ENCODE results near the gene NTF3. TPM values are rescaled to one million over a fixed set of nuclear protein-coding genes. Genes with fewer than 3 reads are reported as not detected.

The NTF3 gene
- total and polyA plus RNA-seq, 9 of the 15 experiments (the other 6 are each of a cell fraction or from before 2014, with no cell fraction given): not detected

DNA sequence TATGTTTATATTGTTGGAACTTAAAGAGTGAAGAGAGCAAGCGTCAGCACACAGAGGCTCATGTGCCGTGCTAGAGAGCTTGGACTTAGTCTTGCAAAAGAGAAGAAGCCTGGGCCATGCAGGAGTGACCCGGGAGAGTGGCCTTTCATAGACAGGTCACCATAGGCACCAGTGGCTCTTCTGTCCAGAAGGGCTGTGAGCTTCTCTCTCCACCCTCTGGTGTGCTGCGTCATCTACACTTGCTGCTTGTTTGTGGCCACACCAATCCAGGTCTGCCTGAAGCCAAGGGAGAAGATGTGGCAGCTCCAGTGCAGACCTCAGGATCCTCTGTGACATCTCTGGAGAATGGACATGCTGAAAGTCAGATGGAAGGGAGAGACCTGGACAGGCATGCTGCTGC, 74.4 kb downstream of the NTF3 start:
- POLR2A ChIA-PET: no interaction called here
- Histone ChIP-seq H3K4me3 (no peak overlapping the region), H3K79me2 (ENCODE audit: control insufficient read depth, insufficient read depth, low read length) (no peaks in the 10 kb centered on the region), H3K9me3 (replicated peaks; ENCODE audit: control insufficient read depth, insufficient read depth, low read depth, low read length) (no peaks in the 10 kb centered on the region), H2AFZ (ENCODE audit: low read depth, low read length) (no peak overlapping the region), H3K27ac (ENCODE audit: extremely low read depth, low read depth, low read length) (no peak overlapping the region), H3K27me3 (ENCODE audit: control insufficient read depth in 2 of 2, insufficient read depth in 2 of 2, low read length in 2 of 2) (0 out of 5 replicates have a peak, but pooled peaks cover 0 to 4% of the 10 kb centered on the region in 2 experiments), H3K4me2 (ENCODE audit: insufficient read depth, low read length) (no peak overlapping the region), H4K20me1 (replicated peaks; ENCODE audit: control insufficient read depth, insufficient read depth, low read length) (no peaks in the 10 kb centered on the region; the same call in 1 of the 2 replicates), H3K4me1 (replicated peaks in 1 of 2; ENCODE audit: control insufficient read depth in 2 of 2, insufficient read depth in 2 of 2, low read length in 2 of 2) (no peaks in the 10 kb centered on the region), H3K9ac (ENCODE audit: insufficient read depth in 1 of 2, low read depth in 2 of 2, low read length in 2 of 2) (no peak overlapping the region), H3K9me1 (ENCODE audit: control insufficient read depth, insufficient read depth, low read length) (no peaks in the 10 kb centered on the region), H3K36me3 (ENCODE audit: control insufficient read depth, insufficient read depth, low read length) (no peaks in the 10 kb centered on the region)
- WGBS (ENCODE audit: insufficient coverage, low coverage, missing lambda C conversion rate): 0% methylated on average over 4 of the region's 4 CpGs
- BruUV-seq (replicated peaks): no TSS peak
- no peak for DNase-seq (ENCODE audit: extremely low read depth in 1 of 4, low spot score in 3 of 4)
- ATAC-seq: no peak
- in situ Hi-C loops (cut with MboI): no loop called here
- intact Hi-C loops (cut with micrococcal nuclease): no loop called here
- CTCF ChIA-PET (ENCODE audit: low intra/inter-chr PET ratio): no interaction called here
- FAIRE-seq: no peak
- TF ChIP-seq SAP30 (IDR thresholded peaks at IDR 0.05; ENCODE audit: borderline replicate concordance, insufficient read depth, low read depth, low read length, poor library complexity, severe bottlenecking): no peak
- no peak for TF ChIP-seq ZNF551 (CRISPR knock-in tag; IDR thresholded peaks at IDR 0.05)
- no peak for TF ChIP-seq C11orf30 (IDR thresholded peaks at IDR 0.05; ENCODE audit: low read depth)
- TF ChIP-seq ZC3H11A (IDR thresholded peaks at IDR 0.05; ENCODE audit: low read depth, low read length): no peak

DNA sequence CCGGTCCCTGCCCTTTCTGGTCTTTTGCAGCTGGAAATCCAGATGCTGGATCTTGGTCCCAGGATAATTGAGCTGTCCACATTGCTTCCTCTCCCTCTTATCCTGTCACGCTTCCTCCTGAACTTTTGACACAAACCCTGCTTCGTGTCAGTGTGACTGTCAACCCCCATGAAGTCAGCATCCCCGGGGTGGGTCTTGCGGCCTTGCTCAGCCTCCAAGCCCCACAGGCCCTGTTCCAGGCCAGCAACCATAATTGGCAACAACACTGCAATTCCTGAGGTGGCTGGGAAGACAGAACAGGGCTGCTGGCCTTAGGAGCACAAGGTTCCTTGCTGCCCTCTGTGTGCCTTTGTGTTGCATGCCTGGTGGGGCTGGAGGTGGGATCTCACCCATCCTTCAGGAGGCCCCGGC, 74.9 kb downstream of the NTF3 start:
- no peak overlapping the region for H3K27ac ChIP-seq (ENCODE audit: extremely low read depth, low read depth, low read length)
- no peak overlapping the region for H3K4me2 ChIP-seq (ENCODE audit: insufficient read depth, low read length)
- FAIRE-seq: no peak
- in situ Hi-C loops (cut with MboI) (no loop called here), intact Hi-C loops (cut with micrococcal nuclease) (no loop called here)
- H4K20me1 ChIP-seq (replicated peaks; ENCODE audit: control insufficient read depth, insufficient read depth, low read length): no peaks in the 10 kb centered on the region; the same call in 1 of the 2 replicates
- POLR2A ChIA-PET: interaction anchor here (0.5 kb wide), 1 partner anchor 1735 kb away, joined by 3 read pairs; no protein-coding TSS in a partner anchor
- no peaks in the 10 kb centered on the region for H3K9me3 ChIP-seq (replicated peaks; ENCODE audit: control insufficient read depth, insufficient read depth, low read depth, low read length)
- no peak for DNase-seq (ENCODE audit: extremely low read depth in 1 of 4, low spot score in 3 of 4)
- H3K4me1 ChIP-seq (replicated peaks in 1 of 2; ENCODE audit: control insufficient read depth in 2 of 2, insufficient read depth in 2 of 2, low read length in 2 of 2): no peaks in the 10 kb centered on the region; a peak in 1 of 5 replicates
- TF ChIP-seq FOXM1 (IDR thresholded peaks at IDR 0.05; ENCODE audit: low read depth) (no peak), FOXM1 (CRISPR knock-in tag; IDR thresholded peaks at IDR 0.05; ENCODE audit: low read depth) (no peak), NFIX (CRISPR knock-in tag; IDR thresholded peaks at IDR 0.05; ENCODE audit: low read depth) (no peak)
- no TSS peak for BruUV-seq (replicated peaks)
- no peaks in the 10 kb centered on the region for H3K36me3 ChIP-seq (ENCODE audit: control insufficient read depth, insufficient read depth, low read length)
- H3K79me2 ChIP-seq (ENCODE audit: control insufficient read depth, insufficient read depth, low read length): no peaks in the 10 kb centered on the region
- CTCF ChIA-PET (ENCODE audit: low intra/inter-chr PET ratio): no interaction called here
- no peak overlapping the region for H3K4me3 ChIP-seq
- H3K9ac ChIP-seq (ENCODE audit: insufficient read depth in 1 of 2, low read depth in 2 of 2, low read length in 2 of 2): no peak overlapping the region
- 0% methylated on average over 4 of the region's 6 CpGs for WGBS (ENCODE audit: insufficient coverage, low coverage, missing lambda C conversion rate)
- H3K9me1 ChIP-seq (ENCODE audit: control insufficient read depth, insufficient read depth, low read length): no peaks in the 10 kb centered on the region
- 0 out of 5 replicates have a peak, but pooled peaks cover 0 to 4% of the 10 kb centered on the region in 2 experiments for H3K27me3 ChIP-seq (ENCODE audit: control insufficient read depth in 2 of 2, insufficient read depth in 2 of 2, low read length in 2 of 2)
- no peak for ATAC-seq
- no peak overlapping the region for H2AFZ ChIP-seq (ENCODE audit: low read depth, low read length)

Data from K562 (cell line).